Mucosa of stomach (tissue), 1 donor: ENCODE data around the gene WDR70.
"Not testable (repeated sequence)": the region's sequence is repeated elsewhere in the genome, so short reads cannot be mapped to it uniquely, and the experiment has no call there.

Source experiments
- H3K27me3 ChIP-seq: one replicate; pipeline ENCODE4 v1.7.0; 2013; ENCODE audit warnings: mild to moderate bottlenecking, low read length; ENCODE audit not compliant: control insufficient read depth, insufficient read depth
- H3K36me3 ChIP-seq: one replicate; pipeline ENCODE4 v1.7.0; 2013; ENCODE audit warnings: low read length; ENCODE audit not compliant: control insufficient read depth, insufficient read depth
- H3K4me1 ChIP-seq: one replicate; pipeline ENCODE4 v1.7.0; 2013; ENCODE audit warnings: mild to moderate bottlenecking, low read length; ENCODE audit not compliant: control insufficient read depth, insufficient read depth
- H3K4me3 ChIP-seq: one replicate; pipeline ENCODE4 v1.7.0; 2013; ENCODE audit warnings: low read length
- H3K9ac ChIP-seq: one replicate; pipeline ENCODE4 v1.7.0; 2013; ENCODE audit warnings: mild to moderate bottlenecking, low read length, moderate library complexity
- H3K9me3 ChIP-seq: one replicate; pipeline ENCODE4 v1.7.0; 2013; ENCODE audit warnings: mild to moderate bottlenecking, low read length, moderate library complexity; ENCODE audit not compliant: control insufficient read depth
- donor health status: Pancreatic carcinoma.

Gene WDR70

GRCh38 chr5:37787742-37788141 is 408.6 kb downstream of the WDR70 start:
- no peaks in the 10 kb centered on the region for H3K9me3 ChIP-seq
- H3K27me3 ChIP-seq: no peaks in the 10 kb centered on the region
- no peaks in the 10 kb centered on the region for H3K36me3 ChIP-seq
- no peak overlapping the region for H3K4me3 ChIP-seq
- H3K4me1 ChIP-seq: no peaks in the 10 kb centered on the region
- H3K9ac ChIP-seq: no peak overlapping the region

- no peaks in the 10 kb centered on the region for H3K4me1 ChIP-seq
- no peaks in the 10 kb centered on the region for H3K36me3 ChIP-seq
- no peaks in the 10 kb centered on the region for H3K27me3 ChIP-seq
- no peak overlapping the region for H3K9ac ChIP-seq
- H3K4me3 ChIP-seq: no peak overlapping the region
- no peaks in the 10 kb centered on the region for H3K9me3 ChIP-seq
Observed at GRCh38 chr5:37789991-37790390, 410.9 kb downstream of the WDR70 start.

GRCh38 chr5:37791321-37791720 is 412.2 kb downstream of the WDR70 start:
- H3K27me3 ChIP-seq: no peaks in the 10 kb centered on the region
- H3K36me3 ChIP-seq: no peaks in the 10 kb centered on the region
- H3K4me1 ChIP-seq: no peaks in the 10 kb centered on the region
- H3K4me3 ChIP-seq: no peak overlapping the region
- no peak overlapping the region for H3K9ac ChIP-seq
- no peaks in the 10 kb centered on the region for H3K9me3 ChIP-seq

GRCh38 chr5:37792975-37793631 is 414.0 kb downstream of the WDR70 start:
- H3K27me3 ChIP-seq: no peaks in the 10 kb centered on the region
- no peaks in the 10 kb centered on the region for H3K4me1 ChIP-seq
- no peak overlapping the region for H3K4me3 ChIP-seq
- no peaks in the 10 kb centered on the region for H3K36me3 ChIP-seq
- no peaks in the 10 kb centered on the region for H3K9me3 ChIP-seq
- no peak overlapping the region for H3K9ac ChIP-seq

- not testable (repeated sequence) for H3K4me1 ChIP-seq, H3K9ac ChIP-seq, H3K36me3 ChIP-seq, H3K27me3 ChIP-seq, H3K9me3 ChIP-seq, H3K4me3 ChIP-seq
Observed at GRCh38 chr5:37795292-37795691, 416.2 kb downstream of the WDR70 start.

GRCh38 chr5:37796435-37796834 is 417.3 kb downstream of the WDR70 start:
- not testable (repeated sequence) for H3K4me3 ChIP-seq, H3K9ac ChIP-seq, H3K27me3 ChIP-seq, H3K36me3 ChIP-seq, H3K9me3 ChIP-seq, H3K4me1 ChIP-seq

GRCh38 chr5:37799865-37800421 is 420.8 kb downstream of the WDR70 start:
- Histone ChIP-seq H3K4me3 (no peak overlapping the region), H3K36me3 (no peaks in the 10 kb centered on the region), H3K4me1 (no peaks in the 10 kb centered on the region), H3K9me3 (no peaks in the 10 kb centered on the region), H3K27me3 (no peaks in the 10 kb centered on the region), H3K9ac (no peak overlapping the region)

- no peaks in the 10 kb centered on the region for H3K4me1 ChIP-seq
- H3K9me3 ChIP-seq: no peaks in the 10 kb centered on the region
- H3K27me3 ChIP-seq: no peaks in the 10 kb centered on the region
- no peaks in the 10 kb centered on the region for H3K36me3 ChIP-seq
- H3K9ac ChIP-seq: no peak overlapping the region
- no peak overlapping the region for H3K4me3 ChIP-seq
Observed at GRCh38 chr5:37801521-37801920, 422.4 kb downstream of the WDR70 start.
